Measurements from ENCODE around the gene GPR119.
"Not testable (repeated sequence)": the region's sequence is repeated elsewhere in the genome, so short reads cannot be mapped to it uniquely, and the experiment has no call there.

The GPR119 gene

GRCh38 chrX:130347321-130347720 is 38.2 kb downstream of the GPR119 start:
- peak; percentile 26 for FAIRE-seq
- no peak for TF ChIP-seq SPI1 (IDR thresholded peaks at IDR 0.05; ENCODE audit: low read depth, low read length)
- DNase-seq (ENCODE audit: insufficient read length, low spot score) = no peak

GRCh38 chrX:130343411-130343810 is 42.1 kb downstream of the GPR119 start:
- no peak for DNase-seq (ENCODE audit: insufficient read length, low spot score)
- no peak for TF ChIP-seq PAX5 (IDR thresholded peaks at IDR 0.05; ENCODE audit: insufficient read depth, low read length, severe bottlenecking)
- no peak for TF ChIP-seq SPI1 (IDR thresholded peaks at IDR 0.05; ENCODE audit: low read depth, low read length)
- FAIRE-seq = no peak

GRCh38 chrX:130340271-130340670 is 45.2 kb downstream of the GPR119 start:
- FAIRE-seq = no peak
- DNase-seq (ENCODE audit: insufficient read length, low spot score) = no peak
- TF ChIP-seq POLR2A (IDR thresholded peaks at IDR 0.05; ENCODE audit: low read depth, low read length) = no peak
- no peak for TF ChIP-seq POLR2AphosphoS5 (IDR thresholded peaks at IDR 0.05; ENCODE audit: low read depth, low read length)
- TF ChIP-seq SPI1 (IDR thresholded peaks at IDR 0.05; ENCODE audit: low read depth, low read length) = no peak
- no peak for TF ChIP-seq PAX5 (IDR thresholded peaks at IDR 0.05; ENCODE audit: insufficient read depth, low read length, severe bottlenecking)
- TF ChIP-seq POU2F2 (IDR thresholded peaks at IDR 0.05; ENCODE audit: low read depth, low read length) = no peak
- no peak for TF ChIP-seq TAF1 (IDR thresholded peaks at IDR 0.05; ENCODE audit: low read depth, low read length)

- FAIRE-seq (peak; percentile 93), DNase-seq (ENCODE audit: insufficient read length, low spot score) (peak; percentile 39)
- TF ChIP-seq POU2F2 (IDR thresholded peaks at IDR 0.05; ENCODE audit: low read depth, low read length) (no peak), TAF1 (IDR thresholded peaks at IDR 0.05; ENCODE audit: low read depth, low read length) (0 out of 2 replicates have a peak, but pooled peaks have one; percentile 38), SPI1 (IDR thresholded peaks at IDR 0.05; ENCODE audit: low read depth, low read length) (no peak), POLR2A (IDR thresholded peaks at IDR 0.05; ENCODE audit: low read depth, low read length) (no peak), POLR2AphosphoS5 (IDR thresholded peaks at IDR 0.05; ENCODE audit: low read depth, low read length) (peak; percentile 32; the same call in 1 of the 2 replicates)
Observed at GRCh38 chrX:130339408-130340222, 45.9 kb downstream of the GPR119 start, which contains the start of gene SLC25A14. TSS of gene SLC25A14 (plus strand) at chrX:130339919. CDS start at chrX:130340279, 360 bp downstream.

GRCh38 chrX:130338869-130339268 is 46.6 kb downstream of the GPR119 start:
- not testable (repeated sequence) for DNase-seq (ENCODE audit: insufficient read length, low spot score)
- FAIRE-seq = peak; percentile 16

GRCh38 chrX:130336531-130336930 is 48.9 kb downstream of the GPR119 start:
- no peak for DNase-seq (ENCODE audit: insufficient read length, low spot score)
- no peak for FAIRE-seq
- TF ChIP-seq PAX5 (IDR thresholded peaks at IDR 0.05; ENCODE audit: insufficient read depth, low read length, severe bottlenecking) (no peak), POLR2AphosphoS5 (IDR thresholded peaks at IDR 0.05; ENCODE audit: low read depth, low read length) (no peak), TAF1 (IDR thresholded peaks at IDR 0.05; ENCODE audit: low read depth, low read length) (no peak), POLR2A (IDR thresholded peaks at IDR 0.05; ENCODE audit: low read depth, low read length) (no peak), SPI1 (IDR thresholded peaks at IDR 0.05; ENCODE audit: low read depth, low read length) (no peak), POU2F2 (IDR thresholded peaks at IDR 0.05; ENCODE audit: low read depth, low read length) (no peak)

Measured in GM12891 (cell line).